Neural cell (in vitro differentiated cells): ENCODE data around the gene FOXF1.

Experiments used
- EP300 ChIP-seq: fragments of 450-650 bp; conservative IDR thresholded peaks from 2 replicates; pipeline ENCODE4 v1.6.1; 2014; ENCODE audit warnings: antibody characterized with exemption, mild to moderate bottlenecking, moderate library complexity; ENCODE audit not compliant: poor library complexity, severe bottlenecking
- EZH2 ChIP-seq: fragments of 200-600, 300-800 bp; shearing (Covaris generic), sonication (generic); IDR thresholded peaks from 2 replicates; pipeline ENCODE4 v1.6.1; 2014; ENCODE audit warnings: antibody characterized with exemption, low read length, borderline replicate concordance, mild to moderate bottlenecking; ENCODE audit not compliant: insufficient read depth, poor library complexity, severe bottlenecking
- MXI1 ChIP-seq: fragments of 450-650 bp; conservative IDR thresholded peaks from 2 replicates; pipeline ENCODE4 v1.6.1; 2014; ENCODE audit warnings: antibody characterized with exemption, mild to moderate bottlenecking; ENCODE audit not compliant: poor library complexity, severe bottlenecking
- POLR2AphosphoS5 ChIP-seq: IDR thresholded peaks from 2 replicates; pipeline ENCODE4 v1.6.1; 2012
- RAD21 ChIP-seq: fragments of 450-650 bp; conservative IDR thresholded peaks from 2 replicates; pipeline ENCODE4 v1.6.1; 2014; ENCODE audit warnings: antibody characterized with exemption, mild to moderate bottlenecking, moderate library complexity
- SMC3 ChIP-seq: fragments of 450-650 bp; conservative IDR thresholded peaks from 2 replicates; pipeline ENCODE4 v1.6.1; 2014; ENCODE audit warnings: antibody characterized with exemption, mild to moderate bottlenecking, moderate library complexity; ENCODE audit not compliant: poor library complexity
- TAF1 ChIP-seq: IDR thresholded peaks from 2 replicates; pipeline ENCODE4 v1.6.1; 2012; ENCODE audit warnings: low read depth
- TF ChIP-seq, protein P1 (sequence below): fragments of 450-650 bp; IDR thresholded peaks from 2 replicates; pipeline ENCODE4 v1.5.1; 2014; ENCODE audit warnings: antibody characterized with exemption, mild to moderate bottlenecking, moderate library complexity; ENCODE audit not compliant: poor library complexity, severe bottlenecking
- TF ChIP-seq, protein P2 (sequence below): IDR thresholded peaks from 2 replicates; pipeline ENCODE4 v1.6.1; 2012; ENCODE audit warnings: borderline replicate concordance

- TF ChIP-seq, protein P1, sequence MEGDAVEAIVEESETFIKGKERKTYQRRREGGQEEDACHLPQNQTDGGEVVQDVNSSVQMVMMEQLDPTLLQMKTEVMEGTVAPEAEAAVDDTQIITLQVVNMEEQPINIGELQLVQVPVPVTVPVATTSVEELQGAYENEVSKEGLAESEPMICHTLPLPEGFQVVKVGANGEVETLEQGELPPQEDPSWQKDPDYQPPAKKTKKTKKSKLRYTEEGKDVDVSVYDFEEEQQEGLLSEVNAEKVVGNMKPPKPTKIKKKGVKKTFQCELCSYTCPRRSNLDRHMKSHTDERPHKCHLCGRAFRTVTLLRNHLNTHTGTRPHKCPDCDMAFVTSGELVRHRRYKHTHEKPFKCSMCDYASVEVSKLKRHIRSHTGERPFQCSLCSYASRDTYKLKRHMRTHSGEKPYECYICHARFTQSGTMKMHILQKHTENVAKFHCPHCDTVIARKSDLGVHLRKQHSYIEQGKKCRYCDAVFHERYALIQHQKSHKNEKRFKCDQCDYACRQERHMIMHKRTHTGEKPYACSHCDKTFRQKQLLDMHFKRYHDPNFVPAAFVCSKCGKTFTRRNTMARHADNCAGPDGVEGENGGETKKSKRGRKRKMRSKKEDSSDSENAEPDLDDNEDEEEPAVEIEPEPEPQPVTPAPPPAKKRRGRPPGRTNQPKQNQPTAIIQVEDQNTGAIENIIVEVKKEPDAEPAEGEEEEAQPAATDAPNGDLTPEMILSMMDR: no peak
- TF ChIP-seq SMC3: no peak
- TF ChIP-seq POLR2AphosphoS5: no peak
- no peak for TF ChIP-seq RAD21
- no peak for TF ChIP-seq MXI1
- no peak for TF ChIP-seq EZH2
- no peak for TF ChIP-seq EP300
- TF ChIP-seq TAF1: no peak
- TF ChIP-seq, protein P2, sequence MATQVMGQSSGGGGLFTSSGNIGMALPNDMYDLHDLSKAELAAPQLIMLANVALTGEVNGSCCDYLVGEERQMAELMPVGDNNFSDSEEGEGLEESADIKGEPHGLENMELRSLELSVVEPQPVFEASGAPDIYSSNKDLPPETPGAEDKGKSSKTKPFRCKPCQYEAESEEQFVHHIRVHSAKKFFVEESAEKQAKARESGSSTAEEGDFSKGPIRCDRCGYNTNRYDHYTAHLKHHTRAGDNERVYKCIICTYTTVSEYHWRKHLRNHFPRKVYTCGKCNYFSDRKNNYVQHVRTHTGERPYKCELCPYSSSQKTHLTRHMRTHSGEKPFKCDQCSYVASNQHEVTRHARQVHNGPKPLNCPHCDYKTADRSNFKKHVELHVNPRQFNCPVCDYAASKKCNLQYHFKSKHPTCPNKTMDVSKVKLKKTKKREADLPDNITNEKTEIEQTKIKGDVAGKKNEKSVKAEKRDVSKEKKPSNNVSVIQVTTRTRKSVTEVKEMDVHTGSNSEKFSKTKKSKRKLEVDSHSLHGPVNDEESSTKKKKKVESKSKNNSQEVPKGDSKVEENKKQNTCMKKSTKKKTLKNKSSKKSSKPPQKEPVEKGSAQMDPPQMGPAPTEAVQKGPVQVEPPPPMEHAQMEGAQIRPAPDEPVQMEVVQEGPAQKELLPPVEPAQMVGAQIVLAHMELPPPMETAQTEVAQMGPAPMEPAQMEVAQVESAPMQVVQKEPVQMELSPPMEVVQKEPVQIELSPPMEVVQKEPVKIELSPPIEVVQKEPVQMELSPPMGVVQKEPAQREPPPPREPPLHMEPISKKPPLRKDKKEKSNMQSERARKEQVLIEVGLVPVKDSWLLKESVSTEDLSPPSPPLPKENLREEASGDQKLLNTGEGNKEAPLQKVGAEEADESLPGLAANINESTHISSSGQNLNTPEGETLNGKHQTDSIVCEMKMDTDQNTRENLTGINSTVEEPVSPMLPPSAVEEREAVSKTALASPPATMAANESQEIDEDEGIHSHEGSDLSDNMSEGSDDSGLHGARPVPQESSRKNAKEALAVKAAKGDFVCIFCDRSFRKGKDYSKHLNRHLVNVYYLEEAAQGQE: no peak
These were observed 9.4 kb upstream of the FOXF1 start for GRCh38 chr16:86500708-86501510.
